ENCODE results near the gene CNTNAP5. TPM values are rescaled to one million over a fixed set of nuclear protein-coding genes. Genes with fewer than 3 reads are reported as not detected.

Gene CNTNAP5
- total and polyA plus RNA-seq, 2 of the 8 experiments (the other 6 are each of a cell fraction or from before 2014, with no cell fraction given), result 0.11 to 0.76 TPM

DNA sequence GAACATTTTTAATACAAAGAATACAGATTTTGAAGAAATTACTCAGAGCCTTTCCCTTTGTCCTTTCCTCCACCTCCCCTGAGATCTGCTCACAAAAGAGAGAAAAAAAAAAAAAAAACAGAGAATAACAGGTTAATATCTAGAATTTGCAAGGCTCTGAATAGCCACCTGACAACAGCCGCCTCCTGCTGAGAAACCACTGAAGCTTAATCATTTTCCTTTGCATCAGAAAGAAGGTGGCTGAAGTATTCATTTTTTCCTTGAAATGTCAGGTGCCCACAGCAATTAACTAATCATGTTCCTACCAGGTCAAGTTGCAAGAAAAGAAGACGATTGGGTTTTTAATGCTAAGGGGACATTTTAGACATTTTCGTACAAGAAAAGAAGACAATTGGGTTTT, 21.2 kb downstream of the CNTNAP5 start (continued):
- TF ChIP-seq, protein P1, sequence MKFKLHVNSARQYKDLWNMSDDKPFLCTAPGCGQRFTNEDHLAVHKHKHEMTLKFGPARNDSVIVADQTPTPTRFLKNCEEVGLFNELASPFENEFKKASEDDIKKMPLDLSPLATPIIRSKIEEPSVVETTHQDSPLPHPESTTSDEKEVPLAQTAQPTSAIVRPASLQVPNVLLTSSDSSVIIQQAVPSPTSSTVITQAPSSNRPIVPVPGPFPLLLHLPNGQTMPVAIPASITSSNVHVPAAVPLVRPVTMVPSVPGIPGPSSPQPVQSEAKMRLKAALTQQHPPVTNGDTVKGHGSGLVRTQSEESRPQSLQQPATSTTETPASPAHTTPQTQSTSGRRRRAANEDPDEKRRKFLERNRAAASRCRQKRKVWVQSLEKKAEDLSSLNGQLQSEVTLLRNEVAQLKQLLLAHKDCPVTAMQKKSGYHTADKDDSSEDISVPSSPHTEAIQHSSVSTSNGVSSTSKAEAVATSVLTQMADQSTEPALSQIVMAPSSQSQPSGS (IDR thresholded peaks at IDR 0.05; ENCODE audit: low read length), result peak; percentile 35; the same call in 1 of the 2 replicates
- no peak for TF ChIP-seq SRF (IDR thresholded peaks at IDR 0.05; ENCODE audit: low read depth, low read length)
- TF ChIP-seq GABPA (IDR thresholded peaks at IDR 0.05; ENCODE audit: borderline replicate concordance, insufficient read depth, low read length), result no peak
- TF ChIP-seq CHD2 (IDR thresholded peaks at IDR 0.05; ENCODE audit: low read length), result no peak
- TF ChIP-seq HDAC2 (IDR thresholded peaks at IDR 0.05; ENCODE audit: borderline replicate concordance in 1 of 2, low read depth in 2 of 2, low read length in 2 of 2), result 0 out of 4 replicates have a peak, but pooled peaks of 1 of the 2 experiments have one; percentile 55
- no peak for TF ChIP-seq CHD1 (IDR thresholded peaks at IDR 0.05; ENCODE audit: low read depth, low read length)
- peak; percentile 96 for TF ChIP-seq NANOG (IDR thresholded peaks at IDR 0.05; ENCODE audit: insufficient read depth, low read depth, low read length, poor library complexity, severe bottlenecking)
- no peak for TF ChIP-seq KDM5A (IDR thresholded peaks at IDR 0.05; ENCODE audit: low read length)
- no peak for TF ChIP-seq SAP30 (IDR thresholded peaks at IDR 0.05; ENCODE audit: insufficient read depth, insufficient replicate concordance, low read length)
- TF ChIP-seq TBP (IDR thresholded peaks at IDR 0.05; ENCODE audit: low read depth, low read length), result no peak

Data from H1 (cell line).